Activated T-helper 1 cell treated with anti-CD3 and anti-CD28 coated beads, Interleukin-12 subunit alpha, Interleukin-12 subunit beta, Interleukin-2, Interleukin-4 antibody, amounts not matched to agents 30 ng/mL and 10 ng/mL and 1 ng/mL, durations not matched to agents 14 hours and 24 hours and 36 hours (primary cell): ENCODE data around the gene IRF7. TPM values are rescaled to one million over a fixed set of nuclear protein-coding genes. Genes with fewer than 3 reads are reported as not detected.
A peak's percentile ranks its signal among the peaks of the same experiment; 100 is the strongest.
"Not testable (repeated sequence)": the region's sequence is repeated elsewhere in the genome, so short reads cannot be mapped to it uniquely, and the experiment has no call there.

Experiments used
- DNase-seq: peaks from one replicate; pipeline ENCODE4 v3.0.0; 2021; ENCODE audit warnings: low spot score
- H3K27ac Mint-ChIP-seq: one replicate; pipeline ENCODE4 v1.8.0; 2021; ENCODE audit warnings: mild to moderate bottlenecking, mixed read lengths
- H3K27me3 Mint-ChIP-seq: one replicate; pipeline ENCODE4 v1.8.0; 2022; ENCODE audit warnings: mild to moderate bottlenecking, moderate library complexity, mixed read lengths; ENCODE audit not compliant: insufficient read depth
- H3K36me3 Mint-ChIP-seq: one replicate; pipeline ENCODE4 v1.8.0; 2021; ENCODE audit warnings: low read depth, mixed read lengths
- H3K4me1 Mint-ChIP-seq: one replicate; pipeline ENCODE4 v1.8.0; 2021; ENCODE audit warnings: low read depth, mixed read lengths
- H3K4me3 Mint-ChIP-seq: one replicate; pipeline ENCODE4 v1.8.0; 2021; ENCODE audit warnings: mild to moderate bottlenecking, moderate library complexity, mixed read lengths
- H3K9me3 Mint-ChIP-seq: one replicate; pipeline ENCODE4 v1.8.0; 2021; ENCODE audit warnings: mixed read lengths
- intact Hi-C: fragments of 100-400 bp; cut with micrococcal nuclease; formaldehyde crosslinking; loops from one replicate; pipeline ENCODE4 v1.15.1; 2024
- total RNA-seq: library from RNA; stranded (reverse); gene quantifications from 2 replicates; pipeline ENCODE4 v1.2.3, GENCODE V29; 2022

IRF7 gene
- total RNA-seq = 56.6 and 63.1 TPM in 2 replicates

DNA sequence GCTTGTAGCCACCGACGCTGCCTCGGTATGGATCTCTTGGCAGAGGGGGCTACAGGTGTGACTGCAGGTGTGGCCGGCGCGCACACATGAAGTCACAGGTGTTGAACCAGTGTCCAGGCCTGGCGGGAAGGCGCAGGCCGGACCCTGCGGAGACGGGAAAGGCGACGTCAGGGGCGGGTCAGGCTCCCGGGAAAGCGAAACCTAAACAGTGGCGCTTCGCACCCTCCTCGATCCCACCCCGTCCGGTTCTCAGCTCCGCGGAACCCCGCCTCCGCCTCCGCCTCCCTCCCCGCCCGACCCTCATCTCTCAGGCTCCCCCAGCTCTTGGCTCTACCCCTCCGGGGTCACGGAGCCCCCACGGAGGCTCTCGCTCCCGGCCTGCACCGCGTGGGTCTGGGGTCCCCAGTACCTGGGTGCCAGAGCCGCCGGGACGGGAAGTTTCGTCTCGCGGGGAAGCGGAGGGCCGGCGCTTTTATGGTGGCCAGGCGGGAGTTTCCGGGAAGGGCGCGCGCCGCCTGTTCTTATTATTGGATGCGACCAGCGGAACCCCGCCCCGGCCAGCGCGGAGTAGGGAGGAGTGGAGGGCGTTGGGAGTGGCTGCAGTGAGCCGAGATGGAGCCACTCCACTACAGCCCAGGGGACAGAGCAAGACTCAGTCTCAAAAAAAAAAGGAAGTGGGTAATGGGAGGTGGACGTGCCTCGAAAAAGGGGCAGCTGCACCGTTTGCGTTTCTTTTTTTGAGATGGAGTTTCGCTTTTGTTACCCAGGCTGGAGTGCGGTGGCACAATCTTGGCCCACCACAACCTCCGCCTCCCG is at the start of gene IRF7:
Gene IRF7, minus strand, starts transcription at position 447 of the 816 bp plus-strand sequence. CDS start 586 bp downstream, outside the sequence.
- Mint-ChIP-seq H3K36me3 (peaks cover 14% of the 10 kb centered on the region), H3K27ac (peak within 1 kb of the TSS; percentile 85), H3K4me3 (peak within 1 kb of the TSS; percentile 86), H3K4me1 (peaks cover 7% of the 10 kb centered on the region), H3K9me3 (no peaks in the 10 kb centered on the region), H3K27me3 (no peaks in the 10 kb centered on the region)
- intact Hi-C loops = loop anchor here (1.0 to 5.0 kb wide), 7 partner anchors 13 to 182 kb away; partner anchors contain the start of genes LMNTD2, LRRC56, PHRF1 and RASSF7
- DNase-seq = peak; percentile 88

DNA sequence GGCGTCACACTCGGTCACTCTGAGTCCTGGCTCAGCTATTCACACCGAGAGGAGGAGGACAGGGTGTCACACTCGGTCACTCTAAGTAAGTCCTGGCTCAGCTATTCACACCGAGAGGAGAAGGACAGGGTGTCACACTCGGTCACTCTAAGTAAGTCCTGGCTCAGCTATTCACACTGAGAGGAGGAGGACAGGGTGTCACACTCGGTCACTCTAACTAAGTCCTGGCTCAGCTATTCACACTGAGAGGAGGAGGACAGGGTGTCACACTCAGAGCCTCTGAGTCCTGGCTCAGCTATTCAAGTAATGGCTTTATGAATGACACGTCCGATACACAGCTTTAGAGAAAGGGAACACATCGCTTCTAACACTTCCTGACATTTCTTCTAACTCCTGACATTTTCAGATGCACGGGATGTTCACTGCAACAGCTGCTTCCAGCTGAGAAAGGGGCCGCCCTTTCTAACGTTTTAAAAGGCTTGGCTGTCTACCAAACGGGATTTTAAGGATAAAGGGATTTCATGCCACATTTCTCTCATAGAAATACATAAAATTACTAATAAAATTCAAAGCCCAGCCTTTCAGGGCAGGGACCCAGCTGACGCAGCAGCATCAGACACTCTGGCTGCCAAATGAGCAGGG is 49.4 kb upstream of the IRF7 start:
- no peaks in the 10 kb centered on the region for H3K27me3 Mint-ChIP-seq
- H3K36me3 Mint-ChIP-seq = peaks cover 8% of the 10 kb centered on the region
- intact Hi-C loops = no loop called here

DNA sequence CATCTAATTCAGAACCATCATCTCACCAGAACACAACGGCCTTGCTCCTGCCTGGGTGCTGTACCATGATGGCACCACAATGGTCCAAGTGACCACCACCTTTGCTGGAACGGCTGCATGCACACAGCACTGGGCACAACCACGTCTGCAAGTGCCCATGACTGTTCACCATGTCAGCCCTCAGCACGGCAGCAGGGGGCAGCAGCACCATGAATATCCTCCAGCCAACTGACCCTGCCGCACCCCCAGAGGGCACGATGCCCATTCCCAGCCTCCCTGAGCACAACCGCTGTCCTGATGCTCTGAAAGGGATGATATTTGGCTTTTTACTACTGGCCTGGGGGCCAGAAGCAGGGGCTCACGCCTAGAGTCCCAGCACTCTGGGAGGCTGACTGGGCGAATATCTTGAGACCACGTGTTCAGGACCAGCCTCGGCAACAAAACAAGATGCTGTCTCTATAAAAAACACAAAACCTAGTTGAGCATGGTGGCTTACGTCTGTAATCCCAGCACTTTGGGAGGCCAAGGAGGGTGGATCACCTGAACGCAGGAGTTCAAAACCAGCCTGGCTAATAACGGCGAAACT is 47.0 kb upstream of the IRF7 start:
- Mint-ChIP-seq H3K4me1 (no peaks in the 10 kb centered on the region), H3K36me3 (peaks cover 6% of the 10 kb centered on the region), H3K27ac (no peak overlapping the region), H3K9me3 (no peaks in the 10 kb centered on the region), H3K27me3 (no peaks in the 10 kb centered on the region), H3K4me3 (no peak overlapping the region)
- no peak for DNase-seq
- intact Hi-C loops = loop anchor here (1.0 kb wide), 1 partner anchor 61 kb away; no protein-coding TSS in a partner anchor

More for the DNA sequence above, 49.4 kb upstream of the IRF7 start:
- no peaks in the 10 kb centered on the region for H3K9me3 Mint-ChIP-seq
- no peaks in the 10 kb centered on the region for H3K4me1 Mint-ChIP-seq
- no peak overlapping the region for H3K4me3 Mint-ChIP-seq
- DNase-seq = no peak
- no peak overlapping the region for H3K27ac Mint-ChIP-seq

DNA sequence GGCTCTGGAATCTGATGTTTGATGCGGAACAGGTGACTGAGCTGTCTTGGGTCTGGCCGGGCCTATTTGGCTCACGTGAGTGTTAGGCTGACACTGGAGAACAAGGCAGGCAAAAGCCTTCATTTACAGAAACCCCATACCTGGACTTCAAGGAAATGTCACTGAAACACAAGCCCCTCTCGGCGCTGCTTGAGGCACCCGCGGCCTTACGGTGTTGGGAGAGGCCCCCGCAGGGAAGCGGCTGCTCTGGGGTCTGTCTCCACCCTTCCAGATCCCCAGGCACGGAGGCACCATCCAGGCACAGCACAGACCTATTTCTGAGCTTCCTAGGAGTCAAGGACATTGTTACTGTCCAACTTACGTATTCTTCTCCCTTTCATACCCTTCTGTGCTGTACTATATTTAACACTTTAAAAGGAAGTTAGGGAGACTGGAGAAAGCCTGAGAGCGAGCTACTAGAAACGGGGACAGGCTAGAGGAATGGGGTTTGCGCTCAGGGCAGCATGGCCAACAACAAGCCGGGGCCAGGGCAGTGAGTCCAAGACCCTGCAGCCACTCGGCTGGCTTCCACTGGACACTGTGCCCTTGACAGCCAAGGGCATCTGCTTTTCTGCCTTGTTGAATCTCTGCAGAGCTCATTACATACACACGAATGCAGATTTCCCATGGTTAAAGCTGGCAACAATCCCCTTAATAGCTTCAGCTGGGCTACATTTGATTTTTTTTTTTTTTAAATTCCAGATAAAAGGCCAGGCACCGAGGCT is 45.1 kb upstream of the IRF7 start:
- Mint-ChIP-seq H3K27me3 (no peaks in the 10 kb centered on the region), H3K36me3 (peaks cover 3% of the 10 kb centered on the region), H3K4me3 (no peak overlapping the region), H3K27ac (no peak overlapping the region), H3K9me3 (no peaks in the 10 kb centered on the region), H3K4me1 (no peaks in the 10 kb centered on the region)
- DNase-seq = no peak
- intact Hi-C loops = no loop called here

DNA sequence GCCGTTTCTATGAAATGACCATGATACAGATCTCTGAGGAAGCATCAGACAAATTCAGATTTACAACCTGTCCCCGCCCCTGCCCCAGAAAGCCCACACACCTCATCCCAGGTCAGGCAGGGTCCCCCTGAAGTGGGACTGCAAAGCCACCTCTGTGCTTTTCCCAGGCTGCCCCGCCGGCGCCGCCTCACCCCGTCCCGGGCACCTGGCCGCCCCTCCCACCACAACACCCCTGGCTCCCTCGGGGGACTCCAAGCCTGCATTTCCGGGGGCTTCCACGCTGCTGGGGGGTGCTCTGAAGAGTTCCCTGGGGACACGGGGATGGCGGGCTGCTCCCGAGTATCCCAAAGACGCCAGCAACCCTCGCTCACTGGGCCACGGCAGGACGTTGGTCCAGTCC is 44.5 kb upstream of the IRF7 start:
- peaks cover 3% of the 10 kb centered on the region for H3K36me3 Mint-ChIP-seq
- intact Hi-C loops = no loop called here
- H3K27ac Mint-ChIP-seq = no peak overlapping the region
- no peaks in the 10 kb centered on the region for H3K27me3 Mint-ChIP-seq
- no peaks in the 10 kb centered on the region for H3K9me3 Mint-ChIP-seq
- no peaks in the 10 kb centered on the region for H3K4me1 Mint-ChIP-seq
- no peak overlapping the region for H3K4me3 Mint-ChIP-seq
- DNase-seq = no peak

DNA sequence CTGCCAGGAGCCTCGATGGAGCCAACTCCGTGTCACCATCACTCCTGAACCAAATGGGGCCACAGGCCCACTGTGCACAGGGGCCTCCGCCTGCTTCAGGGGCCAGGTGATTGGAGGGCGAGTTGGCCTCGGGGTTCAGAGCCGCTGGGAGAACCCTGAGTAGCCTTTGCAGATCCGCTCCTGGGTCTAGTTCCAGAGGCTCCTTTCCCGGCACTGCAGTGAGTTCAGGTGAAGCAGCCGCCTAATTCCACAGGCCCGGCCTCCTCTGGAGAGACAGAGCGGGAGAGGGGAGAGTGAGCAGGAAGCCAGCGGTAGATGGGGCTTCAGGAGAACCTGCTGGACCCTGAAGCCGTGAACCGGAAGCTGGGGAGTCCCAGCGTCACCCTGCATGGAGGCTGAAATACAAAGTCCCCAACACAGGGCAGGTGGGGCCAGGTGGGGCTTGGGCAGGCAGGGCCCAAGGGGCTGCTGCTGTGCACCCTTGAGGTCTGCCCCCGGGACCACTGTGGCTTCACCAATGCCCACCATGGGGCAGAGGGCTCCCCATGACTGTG is 43.9 kb upstream of the IRF7 start:
- intact Hi-C loops = no loop called here

DNA sequence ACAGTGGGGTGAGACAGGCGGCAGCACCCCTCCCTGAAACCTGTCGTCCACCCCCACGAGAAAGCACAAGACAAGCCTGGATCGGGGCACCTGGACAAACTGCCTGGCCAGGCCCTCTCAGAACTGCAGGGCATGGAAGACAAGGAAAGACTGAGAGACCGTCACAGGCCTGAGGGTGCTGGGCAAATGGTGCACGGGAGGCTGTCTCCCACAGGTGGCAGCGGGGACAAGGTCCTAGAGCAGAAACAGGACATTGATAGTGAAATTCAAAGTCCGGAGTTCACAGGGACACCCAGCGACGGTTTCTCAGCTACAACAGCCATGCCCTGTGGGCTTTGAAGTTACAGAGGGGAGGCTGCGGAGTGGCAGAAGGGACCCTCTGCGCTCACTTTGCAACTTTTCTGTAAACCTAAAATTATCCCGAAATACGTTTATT is 42.0 kb upstream of the IRF7 start:
- Mint-ChIP-seq H3K9me3 (no peaks in the 10 kb centered on the region), H3K27ac (no peak overlapping the region), H3K27me3 (no peaks in the 10 kb centered on the region), H3K4me1 (no peaks in the 10 kb centered on the region), H3K36me3 (peaks cover 3% of the 10 kb centered on the region), H3K4me3 (no peak overlapping the region)
- no peak for DNase-seq
- intact Hi-C loops = no loop called here

More for the DNA sequence above, 43.9 kb upstream of the IRF7 start:
- peaks cover 3% of the 10 kb centered on the region for H3K36me3 Mint-ChIP-seq
- DNase-seq = no peak
- H3K27ac Mint-ChIP-seq = no peak overlapping the region
- no peaks in the 10 kb centered on the region for H3K9me3 Mint-ChIP-seq
- H3K27me3 Mint-ChIP-seq = no peaks in the 10 kb centered on the region
- H3K4me1 Mint-ChIP-seq = no peaks in the 10 kb centered on the region
- no peak overlapping the region for H3K4me3 Mint-ChIP-seq

DNA sequence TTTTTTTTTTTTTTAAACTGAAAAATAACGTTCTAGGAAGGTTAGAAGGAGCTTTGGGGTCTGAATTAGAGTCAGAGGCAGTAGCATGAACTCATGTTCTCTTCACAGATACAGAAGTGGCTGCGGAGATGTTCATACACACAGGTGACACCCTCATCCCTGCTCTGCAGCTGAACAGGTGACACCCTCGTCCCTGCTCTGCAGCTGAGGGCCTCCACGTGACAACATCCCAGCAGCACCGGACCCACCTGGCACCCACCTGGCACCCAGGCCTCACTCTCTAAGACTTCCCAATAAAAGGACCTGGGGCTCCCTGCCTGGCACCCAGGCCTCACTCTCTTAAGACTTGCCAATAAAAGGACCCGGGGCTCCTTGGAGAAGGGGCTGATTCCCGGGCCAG is 41.1 kb upstream of the IRF7 start:
- Mint-ChIP-seq H3K9me3 (no peaks in the 10 kb centered on the region), H3K4me3 (no peak overlapping the region), H3K4me1 (no peaks in the 10 kb centered on the region), H3K27ac (no peak overlapping the region), H3K27me3 (no peaks in the 10 kb centered on the region), H3K36me3 (peaks cover 3% of the 10 kb centered on the region)
- intact Hi-C loops = no loop called here
- no peak for DNase-seq

DNA sequence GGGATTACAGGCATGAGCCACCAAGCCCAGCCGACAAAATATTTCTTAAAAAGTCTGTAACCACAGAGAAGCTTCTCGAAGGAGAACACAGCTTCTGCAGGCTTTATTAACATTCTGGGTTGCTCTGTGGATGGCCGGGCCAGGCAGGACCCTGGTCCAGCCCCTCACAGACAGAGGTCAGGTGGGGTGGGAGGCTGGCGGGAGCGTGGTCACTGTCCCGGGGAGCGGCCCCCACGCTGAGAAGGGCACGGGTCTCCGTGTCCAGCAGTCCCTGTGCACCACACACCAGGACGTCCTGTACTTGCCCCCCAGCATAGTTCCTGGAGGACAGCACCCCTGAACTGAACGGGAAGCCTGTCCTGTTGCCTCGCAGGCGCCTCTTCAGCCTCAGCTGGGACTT is 40.7 kb upstream of the IRF7 start:
- no peak for DNase-seq
- Mint-ChIP-seq H3K36me3 (peaks cover 3% of the 10 kb centered on the region), H3K27me3 (no peaks in the 10 kb centered on the region), H3K4me3 (no peak overlapping the region), H3K9me3 (no peaks in the 10 kb centered on the region), H3K4me1 (no peaks in the 10 kb centered on the region), H3K27ac (no peak overlapping the region)
- intact Hi-C loops = no loop called here

DNA sequence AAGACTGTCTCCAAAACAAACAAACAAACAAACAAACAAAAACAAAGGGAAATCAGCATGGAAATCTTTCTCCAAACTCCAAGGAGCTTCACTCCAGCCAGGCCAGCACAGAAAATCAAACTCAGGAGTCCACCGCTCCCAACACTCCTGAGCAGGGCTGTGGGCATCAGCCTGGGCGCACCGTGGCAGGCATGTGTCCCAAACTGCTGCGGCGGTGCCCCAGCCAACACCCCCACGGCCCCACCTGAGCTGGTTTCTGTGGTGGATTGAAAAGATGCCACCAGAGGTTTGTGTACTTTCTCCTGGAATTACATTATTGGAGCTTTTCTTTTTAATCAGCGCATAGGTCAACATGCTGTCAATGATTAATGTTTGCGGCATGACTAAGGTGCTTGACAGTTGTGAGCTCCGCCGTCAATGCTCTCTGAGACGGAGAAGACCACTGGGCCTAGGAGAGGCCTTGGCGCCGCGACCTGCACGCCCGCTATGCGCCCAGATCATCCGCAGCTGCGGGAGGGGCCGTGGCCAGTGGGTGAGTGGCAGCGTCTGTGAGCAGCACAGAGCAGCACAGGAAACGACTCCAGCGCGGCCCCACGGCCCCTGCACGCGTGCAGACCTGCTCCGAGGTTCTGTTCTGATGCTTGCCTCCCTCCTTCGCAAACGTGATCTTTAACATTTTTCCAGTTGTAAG is 39.4 kb upstream of the IRF7 start:
- Mint-ChIP-seq H3K27ac (no peak overlapping the region), H3K4me1 (no peaks in the 10 kb centered on the region), H3K27me3 (no peaks in the 10 kb centered on the region), H3K36me3 (peaks cover 5% of the 10 kb centered on the region), H3K4me3 (no peak overlapping the region), H3K9me3 (no peaks in the 10 kb centered on the region)
- DNase-seq = no peak
- intact Hi-C loops = no loop called here

DNA sequence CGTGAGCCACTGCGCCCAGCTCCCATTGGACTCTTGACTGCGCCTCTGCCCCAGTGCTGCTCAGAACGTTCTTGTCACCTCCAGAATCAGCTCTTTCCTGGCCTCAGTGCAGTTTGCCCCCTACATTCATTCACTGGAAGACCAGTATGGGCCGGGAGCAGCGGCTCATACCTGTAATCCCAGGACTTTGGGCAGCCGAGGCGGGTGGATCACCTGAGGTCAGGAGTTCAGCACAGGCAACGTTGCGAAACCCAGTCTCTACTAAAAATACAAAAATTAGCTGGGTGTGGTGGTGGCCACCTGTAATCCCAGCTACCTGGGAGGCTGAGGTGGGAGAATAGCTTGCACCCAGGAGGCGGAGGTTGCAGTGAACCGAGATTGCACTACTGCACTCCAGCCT is 38.7 kb upstream of the IRF7 start:
- H3K36me3 Mint-ChIP-seq, H3K4me3 Mint-ChIP-seq, DNase-seq, H3K9me3 Mint-ChIP-seq, intact Hi-C loops, H3K27me3 Mint-ChIP-seq, H3K4me1 Mint-ChIP-seq, H3K27ac Mint-ChIP-seq: not testable (repeated sequence)

DNA sequence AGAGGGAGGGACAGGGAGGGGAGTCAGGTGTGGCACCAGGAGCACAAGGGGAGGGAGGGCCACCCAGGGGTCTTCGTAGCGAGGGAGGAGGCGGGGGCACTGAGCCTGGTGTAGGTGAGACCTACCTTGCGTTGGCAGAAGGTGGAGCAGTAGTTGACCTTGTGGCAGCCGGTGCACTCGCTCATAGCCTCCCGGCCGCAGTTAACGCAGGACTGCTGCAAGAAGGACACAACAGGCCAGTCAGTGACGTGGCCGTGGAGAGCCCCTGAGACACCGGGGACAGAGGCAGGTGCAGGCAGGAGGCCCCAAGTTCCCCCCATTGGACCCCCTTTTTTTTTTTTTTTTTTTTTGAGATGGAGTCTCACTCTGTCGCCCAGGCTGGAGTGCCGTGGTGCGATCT is 38.1 kb upstream of the IRF7 start:
- Mint-ChIP-seq H3K4me1 (no peaks in the 10 kb centered on the region), H3K9me3 (no peaks in the 10 kb centered on the region), H3K27ac (no peak overlapping the region), H3K27me3 (no peaks in the 10 kb centered on the region), H3K4me3 (no peak overlapping the region), H3K36me3 (peaks cover 7% of the 10 kb centered on the region)
- no peak for DNase-seq
- intact Hi-C loops = no loop called here
